Panc1 (cell line): ENCODE results near the gene HOXC6.

Experiments used
- CTCF ChIP-seq: fragments of 450-650 bp; IDR thresholded peaks from 2 replicates; pipeline ENCODE4 v1.5.1; 2017; ENCODE audit warnings: mild to moderate bottlenecking
- POLR2AphosphoS5 ChIP-seq: IDR thresholded peaks from 2 replicates; pipeline ENCODE4 v1.6.1; 2012; ENCODE audit warnings: mild to moderate bottlenecking, low read depth, low read length, moderate library complexity
- REST ChIP-seq, 2 experiments: IDR thresholded peaks; 2 replicates each; pipeline ENCODE4 v1.6.1; 2011 to 2012; ENCODE audit warnings: low read depth in 2 of 2, control low read depth in 1 of 2, low read length in 1 of 2, mild to moderate bottlenecking in 1 of 2, moderate library complexity in 1 of 2; ENCODE audit not compliant: insufficient read depth in 1 of 2
- SIN3A ChIP-seq: IDR thresholded peaks from 2 replicates; pipeline ENCODE4 v1.6.1; 2012; ENCODE audit warnings: low read depth, mild to moderate bottlenecking, low read length, moderate library complexity, borderline replicate concordance; ENCODE audit not compliant: insufficient read depth
- TCF7L2 ChIP-seq: IDR thresholded peaks from 2 replicates; pipeline ENCODE4 v1.6.1; 2011; ENCODE audit warnings: mild to moderate bottlenecking, low read depth, low read length, inconsistent platforms

- TF ChIP-seq CTCF (no peak), TCF7L2 (no peak), SIN3A (no peak), POLR2AphosphoS5 (no peak), REST (IDR thresholded peaks at IDR 0.05; ENCODE audit: insufficient read depth in 1 of 2, low read depth in 2 of 2, low read length in 1 of 2) (no peak)
These were observed 23.0 kb downstream of the HOXC6 start for GRCh38 chr12:54051026-54051842.
